Measurements from ENCODE around the gene MYPN. TPM values are rescaled to one million over a fixed set of nuclear protein-coding genes. Genes with fewer than 3 reads are reported as not detected.

MYPN gene
- total and polyA plus RNA-seq, 5 donors, result 27.2 to 134 (median 83.4) TPM

DNA sequence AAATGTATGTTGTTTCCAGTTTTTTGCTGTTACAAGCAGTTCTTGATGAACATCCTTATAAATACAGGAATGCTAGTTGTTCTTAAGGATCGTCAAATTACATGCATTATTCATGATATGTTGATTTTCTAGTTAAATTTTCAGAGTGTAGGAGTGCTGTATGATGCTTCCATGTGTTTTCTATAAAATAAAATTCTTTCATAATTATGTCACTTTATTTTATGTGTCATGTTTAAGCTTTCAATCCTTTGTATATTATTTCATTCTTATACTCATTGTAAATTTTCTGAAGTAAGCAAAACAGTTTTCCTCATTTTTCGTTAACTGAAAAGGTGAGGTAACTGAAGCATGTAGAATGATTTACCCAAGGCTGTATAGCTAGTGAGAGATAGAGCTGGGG is 16.8 kb upstream of the MYPN start:
- intact Hi-C loops (cut with DNase I), result no loop called here
- no peaks in the 10 kb centered on the region for H3K4me1 ChIP-seq (ENCODE audit: control insufficient read depth, insufficient read depth, low read length)
- H3K4me3 ChIP-seq (ENCODE audit: low read length), result no peak overlapping the region
- no peaks in the 10 kb centered on the region for H3K27me3 ChIP-seq (ENCODE audit: control insufficient read depth, insufficient read depth)
- 91% methylated on average over 2 of the region's 2 CpGs for WGBS
- ATAC-seq (no peak), DNase-seq (no peak)
- H3K9me3 ChIP-seq (ENCODE audit: control insufficient read depth, low read length), result no peaks in the 10 kb centered on the region
- no peak overlapping the region for H3K27ac ChIP-seq (ENCODE audit: low read length)

DNA sequence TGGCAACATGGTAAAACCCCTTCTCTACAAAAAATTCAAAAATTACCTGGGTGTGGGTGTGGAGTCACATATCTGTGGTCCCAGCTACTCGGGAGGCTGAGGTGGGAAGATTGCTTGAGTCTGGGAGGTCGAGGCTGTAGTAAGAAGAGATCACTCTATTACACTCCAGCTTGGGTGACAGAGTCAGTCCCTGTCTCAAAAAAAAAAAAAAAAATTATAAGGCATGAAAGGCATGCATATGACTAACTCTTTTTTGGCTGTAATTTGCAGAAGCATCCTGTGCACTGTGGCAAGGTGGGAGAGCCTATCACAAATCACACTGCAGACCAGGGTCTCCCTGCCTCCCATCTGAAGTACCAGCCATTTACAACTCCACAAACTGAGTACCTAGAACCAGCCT is 14.1 kb upstream of the MYPN start:
- intact Hi-C loops (cut with DNase I), result no loop called here
- ATAC-seq (peak in 1 of 2 donors; percentile 31), DNase-seq (no peak)
- no peaks in the 10 kb centered on the region for H3K27me3 ChIP-seq (ENCODE audit: control insufficient read depth, insufficient read depth)
- H3K4me3 ChIP-seq (ENCODE audit: low read length), result no peak overlapping the region
- 74% methylated on average over 2 of the region's 2 CpGs for WGBS
- H3K27ac ChIP-seq (ENCODE audit: low read length), result no peak overlapping the region
- H3K9me3 ChIP-seq (ENCODE audit: control insufficient read depth, low read length), result no peaks in the 10 kb centered on the region
- H3K4me1 ChIP-seq (ENCODE audit: control insufficient read depth, insufficient read depth, low read length), result no peaks in the 10 kb centered on the region

DNA sequence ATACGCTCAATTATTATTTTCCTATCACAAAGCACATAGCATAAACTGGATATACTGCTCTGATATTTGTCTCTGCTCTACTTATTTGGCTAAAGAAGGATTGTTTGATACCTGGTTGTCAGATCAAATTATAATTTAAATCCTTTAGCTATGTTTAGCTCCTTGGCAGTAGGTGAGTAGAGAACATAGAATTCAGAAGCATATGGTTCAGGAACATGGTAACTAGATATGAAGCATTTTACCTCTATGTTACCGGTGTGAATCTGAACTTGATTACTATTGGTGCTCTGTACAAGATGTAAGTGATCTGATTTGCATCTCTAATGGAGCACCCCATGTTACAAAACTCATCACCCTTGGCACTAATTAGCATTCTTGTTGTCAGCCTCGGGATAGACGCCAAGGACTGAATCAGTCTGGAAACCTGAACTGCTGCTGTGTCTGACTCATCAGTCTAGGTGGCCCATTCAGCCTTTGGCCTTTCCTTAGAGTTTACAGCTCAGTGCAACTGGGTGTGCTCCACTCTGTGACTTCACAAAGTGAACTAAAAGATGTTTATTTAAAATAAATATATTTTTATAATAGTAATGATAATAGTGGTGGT is 12.3 kb upstream of the MYPN start:
- WGBS, result 51% methylated on average over 4 of the region's 4 CpGs
- no peaks in the 10 kb centered on the region for H3K9me3 ChIP-seq (ENCODE audit: control insufficient read depth, low read length)
- DNase-seq (peak in 1 of 3 donors; percentile 18), ATAC-seq (peak; percentile 77 to 83)
- no peak overlapping the region for H3K27ac ChIP-seq (ENCODE audit: low read length)
- H3K4me3 ChIP-seq (ENCODE audit: low read length), result no peak overlapping the region
- no peaks in the 10 kb centered on the region for H3K27me3 ChIP-seq (ENCODE audit: control insufficient read depth, insufficient read depth)
- intact Hi-C loops (cut with DNase I), result no loop called here
- no peaks in the 10 kb centered on the region for H3K4me1 ChIP-seq (ENCODE audit: control insufficient read depth, insufficient read depth, low read length)

DNA sequence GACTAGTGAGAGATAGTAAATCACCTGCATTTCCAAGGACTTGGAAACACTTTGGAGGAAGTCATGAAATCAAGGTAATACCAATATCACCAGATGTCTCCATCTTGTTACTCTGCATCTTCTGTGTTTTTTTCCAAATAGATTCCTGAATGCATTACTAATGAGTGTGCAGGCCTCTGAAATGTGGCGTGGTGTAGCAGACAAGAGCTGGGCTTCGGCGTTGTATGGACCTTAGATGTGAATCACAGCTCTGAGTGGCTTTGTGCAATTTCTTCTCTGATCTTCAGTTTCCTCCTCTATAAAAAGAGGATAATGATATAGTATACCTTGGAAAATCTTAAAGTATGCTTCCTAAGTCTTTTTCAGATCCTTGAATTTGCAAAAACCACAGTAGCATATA is 9.6 kb upstream of the MYPN start:
- no peaks in the 10 kb centered on the region for H3K4me1 ChIP-seq (ENCODE audit: control insufficient read depth, insufficient read depth, low read length)
- no peaks in the 10 kb centered on the region for H3K27me3 ChIP-seq (ENCODE audit: control insufficient read depth, insufficient read depth)
- intact Hi-C loops (cut with DNase I), result no loop called here
- WGBS, result 94% methylated on average over 3 of the region's 3 CpGs
- H3K27ac ChIP-seq (ENCODE audit: low read length), result no peak overlapping the region
- ATAC-seq (no peak), DNase-seq (no peak)
- H3K9me3 ChIP-seq (ENCODE audit: control insufficient read depth, low read length), result no peaks in the 10 kb centered on the region
- H3K4me3 ChIP-seq (ENCODE audit: low read length), result no peak overlapping the region

DNA sequence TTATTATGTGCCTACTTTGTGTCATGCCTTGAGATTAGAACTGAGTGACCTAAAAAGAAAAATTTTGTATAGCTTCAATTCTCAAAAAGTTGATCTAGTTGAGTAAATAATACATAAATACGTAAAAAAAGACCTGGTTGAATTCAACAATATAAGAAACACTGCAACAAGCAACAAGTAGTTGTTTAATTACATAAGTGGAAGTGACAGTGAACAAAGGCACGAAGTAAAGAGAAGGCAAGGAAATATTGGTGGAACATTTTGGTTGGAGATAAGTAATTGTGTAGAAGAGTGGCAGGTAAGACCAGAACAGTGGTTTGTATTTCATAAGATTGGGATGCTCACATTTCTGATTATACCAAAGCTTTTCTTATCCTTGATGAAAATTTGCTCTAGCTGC is 8.2 kb upstream of the MYPN start:
- no peak for DNase-seq
- WGBS, result 89% methylated on average over 2 of the region's 2 CpGs
- Histone ChIP-seq H3K9me3 (ENCODE audit: control insufficient read depth, low read length) (no peaks in the 10 kb centered on the region), H3K4me1 (ENCODE audit: control insufficient read depth, insufficient read depth, low read length) (no peaks in the 10 kb centered on the region), H3K27me3 (ENCODE audit: control insufficient read depth, insufficient read depth) (no peaks in the 10 kb centered on the region), H3K27ac (ENCODE audit: low read length) (no peak overlapping the region), H3K4me3 (ENCODE audit: low read length) (no peak overlapping the region)
- intact Hi-C loops (cut with DNase I), result no loop called here
- no peak for ATAC-seq

DNA sequence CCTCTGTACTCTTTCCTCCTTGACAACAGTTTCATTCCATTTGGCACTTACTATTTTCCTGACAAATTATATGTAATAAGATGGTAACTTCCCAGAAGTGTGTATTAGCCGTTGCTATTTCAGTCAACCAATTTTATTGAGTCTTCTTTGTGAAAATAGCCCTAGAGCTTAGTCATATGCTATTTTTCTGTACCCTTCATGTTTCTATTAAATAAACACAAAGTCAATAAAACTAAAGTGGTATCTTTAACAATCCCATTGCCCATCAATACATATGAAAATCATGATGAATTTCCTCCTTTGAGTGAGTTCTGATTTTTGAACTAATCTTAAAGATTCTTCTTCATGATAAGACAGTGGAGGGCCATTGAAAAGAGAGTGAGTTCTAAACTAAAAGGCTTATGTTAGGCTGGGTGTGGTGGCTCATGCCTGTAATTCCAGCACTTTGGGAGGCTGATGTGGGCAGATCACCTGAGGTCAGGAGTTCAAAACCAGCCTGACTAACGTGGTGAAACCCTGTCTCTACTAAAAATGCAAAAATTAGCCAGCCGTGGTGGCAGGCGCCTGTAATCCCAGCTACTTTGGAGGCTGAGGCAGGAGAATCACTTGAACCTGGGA is 5.9 kb upstream of the MYPN start:
- H3K27me3 ChIP-seq (ENCODE audit: control insufficient read depth, insufficient read depth), result no peaks in the 10 kb centered on the region
- intact Hi-C loops (cut with DNase I), result no loop called here
- DNase-seq, result no peak
- no peak for ATAC-seq
- H3K4me1 ChIP-seq (ENCODE audit: control insufficient read depth, insufficient read depth, low read length), result no peaks in the 10 kb centered on the region
- no peaks in the 10 kb centered on the region for H3K9me3 ChIP-seq (ENCODE audit: control insufficient read depth, low read length)
- WGBS, result 80% methylated on average over 4 of the region's 4 CpGs
- no peak overlapping the region for H3K27ac ChIP-seq (ENCODE audit: low read length)
- no peak overlapping the region for H3K4me3 ChIP-seq (ENCODE audit: low read length)

DNA sequence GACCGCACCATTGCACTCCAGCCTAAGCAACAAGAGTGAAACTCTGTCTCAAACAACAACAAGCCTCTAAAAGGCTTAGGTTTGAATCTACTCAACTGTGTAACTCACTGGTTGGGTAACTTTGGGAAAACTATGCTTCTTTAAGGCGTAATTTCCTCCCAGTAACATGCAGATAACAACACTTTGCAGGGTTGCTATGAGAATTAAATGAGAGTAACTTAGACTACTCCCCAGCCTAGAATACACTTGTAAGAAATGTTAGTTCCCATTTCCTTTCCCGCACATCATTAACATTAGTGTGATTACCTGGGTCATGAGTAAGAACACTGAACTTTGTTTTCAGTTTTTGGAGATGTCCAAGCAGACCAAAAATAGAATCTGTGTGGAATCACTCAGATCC is 5.4 kb upstream of the MYPN start:
- no peaks in the 10 kb centered on the region for H3K9me3 ChIP-seq (ENCODE audit: control insufficient read depth, low read length)
- 93% methylated on average over 3 of the region's 3 CpGs for WGBS
- no peaks in the 10 kb centered on the region for H3K27me3 ChIP-seq (ENCODE audit: control insufficient read depth, insufficient read depth)
- no peaks in the 10 kb centered on the region for H3K4me1 ChIP-seq (ENCODE audit: control insufficient read depth, insufficient read depth, low read length)
- no peak overlapping the region for H3K4me3 ChIP-seq (ENCODE audit: low read length)
- no peak for DNase-seq
- intact Hi-C loops (cut with DNase I), result no loop called here
- no peak overlapping the region for H3K27ac ChIP-seq (ENCODE audit: low read length)
- no peak for ATAC-seq

DNA sequence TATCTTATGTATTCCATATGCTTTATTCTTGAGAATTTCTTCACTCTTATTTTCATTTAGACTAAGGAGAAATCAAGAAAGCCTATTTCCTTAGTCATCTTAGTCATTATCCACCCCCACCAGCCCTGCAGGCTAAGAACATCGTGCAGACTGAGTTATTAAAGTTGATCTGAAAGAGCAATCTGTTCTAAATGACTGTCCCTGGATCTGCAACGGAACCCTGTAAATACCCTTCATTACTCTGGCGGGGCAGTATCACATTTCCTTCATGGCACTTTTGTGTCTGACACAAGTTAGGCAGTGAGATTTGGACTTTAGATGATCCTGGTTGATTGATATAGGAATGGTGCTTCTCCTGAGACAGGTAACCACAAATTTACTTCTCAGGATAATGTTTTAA is 3.5 kb upstream of the MYPN start:
- DNase-seq (no peak), ATAC-seq (no peak)
- Histone ChIP-seq H3K27me3 (ENCODE audit: control insufficient read depth, insufficient read depth) (no peaks in the 10 kb centered on the region), H3K4me3 (ENCODE audit: low read length) (no peak overlapping the region), H3K9me3 (ENCODE audit: control insufficient read depth, low read length) (no peaks in the 10 kb centered on the region), H3K4me1 (ENCODE audit: control insufficient read depth, insufficient read depth, low read length) (no peaks in the 10 kb centered on the region), H3K27ac (ENCODE audit: low read length) (no peak overlapping the region)
- intact Hi-C loops (cut with DNase I), result no loop called here
- 60% methylated on average over 3 of the region's 3 CpGs for whole genome bisulfite sequencing

DNA sequence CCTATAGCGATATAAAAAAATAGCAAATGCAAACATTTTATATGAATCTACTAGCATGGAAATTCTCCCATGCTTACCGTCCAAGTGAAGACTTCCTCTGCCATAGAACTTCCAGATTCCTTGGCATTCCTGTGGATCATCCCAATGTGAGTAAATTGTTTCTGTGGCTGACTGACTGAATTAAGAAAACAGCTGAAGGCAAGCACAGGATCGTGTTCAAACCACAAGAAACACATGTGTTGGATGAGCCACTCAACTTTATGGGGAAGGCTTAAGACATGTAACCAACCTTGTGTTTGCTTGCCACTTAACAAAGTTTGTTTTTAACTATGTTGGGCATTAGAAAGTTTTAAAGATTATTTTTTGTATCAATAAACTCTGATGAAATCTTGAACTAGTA is 2.6 kb upstream of the MYPN start:
- Histone ChIP-seq H3K9me3 (ENCODE audit: control insufficient read depth, low read length) (no peaks in the 10 kb centered on the region), H3K27ac (ENCODE audit: low read length) (no peak overlapping the region), H3K4me3 (ENCODE audit: low read length) (no peak overlapping the region), H3K4me1 (ENCODE audit: control insufficient read depth, insufficient read depth, low read length) (no peaks in the 10 kb centered on the region), H3K27me3 (ENCODE audit: control insufficient read depth, insufficient read depth) (no peaks in the 10 kb centered on the region)
- no peak for ATAC-seq
- WGBS, result 83% methylated on average over 3 of the region's 3 CpGs
- DNase-seq, result no peak
- intact Hi-C loops (cut with DNase I), result no loop called here

DNA sequence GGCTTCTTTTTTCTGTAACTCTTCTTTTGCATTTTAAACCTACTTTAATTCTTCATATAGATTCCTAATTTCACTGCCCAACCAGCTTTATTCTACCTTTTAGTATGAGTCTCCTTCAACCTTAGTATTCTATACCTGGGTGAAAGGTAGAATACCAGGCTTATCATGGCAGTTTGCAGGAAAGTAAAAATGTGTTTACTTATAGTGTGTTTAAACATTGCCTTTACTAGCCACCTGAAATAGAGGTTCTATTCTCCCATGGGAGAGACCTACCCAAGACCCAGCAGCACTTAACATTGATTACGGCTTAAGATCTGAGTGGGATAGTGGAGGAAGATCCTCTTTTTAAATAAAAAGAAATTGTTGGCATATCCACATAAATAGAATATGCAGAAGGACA is 1.6 kb upstream of the MYPN start:
- ATAC-seq, result no peak
- intact Hi-C loops (cut with DNase I), result no loop called here
- Histone ChIP-seq H3K4me3 (ENCODE audit: low read length) (no peak overlapping the region), H3K27ac (ENCODE audit: low read length) (no peak overlapping the region), H3K27me3 (ENCODE audit: control insufficient read depth, insufficient read depth) (no peaks in the 10 kb centered on the region), H3K4me1 (ENCODE audit: control insufficient read depth, insufficient read depth, low read length) (no peaks in the 10 kb centered on the region), H3K9me3 (ENCODE audit: control insufficient read depth, low read length) (no peaks in the 10 kb centered on the region)
- 94% methylated on average over 1 of the region's 1 CpG for WGBS
- DNase-seq, result no peak

DNA sequence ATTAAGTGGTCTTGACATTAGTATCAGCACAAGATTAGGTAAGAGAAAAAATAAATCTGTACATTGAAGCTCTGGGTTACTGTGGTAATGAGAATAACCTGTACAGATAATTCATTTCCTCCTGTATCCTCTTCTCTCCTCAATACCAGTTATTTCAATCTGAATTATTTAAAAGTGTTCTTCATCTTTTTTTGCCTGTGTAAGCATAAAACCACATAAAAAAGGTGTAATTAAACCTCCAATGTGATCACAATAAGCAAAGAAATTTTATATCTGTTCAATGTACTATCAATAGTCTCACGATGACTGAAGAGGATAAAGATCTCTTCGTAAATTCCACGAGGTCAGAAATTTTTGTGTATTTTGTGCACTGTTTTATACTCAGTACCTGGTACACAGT is 1.2 kb upstream of the MYPN start:
- H3K27ac ChIP-seq (ENCODE audit: low read length), result no peak overlapping the region
- no peaks in the 10 kb centered on the region for H3K4me1 ChIP-seq (ENCODE audit: control insufficient read depth, insufficient read depth, low read length)
- no peaks in the 10 kb centered on the region for H3K9me3 ChIP-seq (ENCODE audit: control insufficient read depth, low read length)
- ATAC-seq, result no peak
- WGBS, result 85% methylated on average over 3 of the region's 3 CpGs
- DNase-seq, result no peak
- intact Hi-C loops (cut with DNase I), result no loop called here
- H3K27me3 ChIP-seq (ENCODE audit: control insufficient read depth, insufficient read depth), result no peaks in the 10 kb centered on the region
- H3K4me3 ChIP-seq (ENCODE audit: low read length), result no peak overlapping the region

DNA sequence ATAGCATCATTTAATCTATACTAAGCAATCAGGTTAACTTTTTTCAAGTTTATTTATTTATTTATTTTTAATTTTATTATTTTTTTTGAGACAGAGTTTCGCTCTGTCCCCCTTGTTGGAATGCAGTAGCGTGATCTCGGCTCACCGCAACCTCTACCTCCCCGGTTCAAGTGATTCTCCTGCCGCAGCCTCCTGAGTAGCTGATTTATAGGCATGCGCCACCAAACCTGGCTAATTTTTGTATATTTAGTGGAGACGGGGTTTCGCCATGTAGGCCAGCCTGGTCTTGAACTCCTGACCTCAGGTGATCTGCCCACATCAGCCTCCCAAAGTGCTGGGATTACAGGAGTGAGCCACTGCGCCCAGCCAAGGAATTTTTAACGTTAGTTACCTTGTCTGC is 635 bp upstream of the MYPN start:
- H3K4me1 ChIP-seq (ENCODE audit: control insufficient read depth, insufficient read depth, low read length), result no peaks in the 10 kb centered on the region
- intact Hi-C loops (cut with DNase I), result no loop called here
- ATAC-seq, result no peak
- 90% methylated on average over 11 of the region's 11 CpGs for WGBS
- no peak overlapping the region for H3K4me3 ChIP-seq (ENCODE audit: low read length)
- no peak for DNase-seq
- no peaks in the 10 kb centered on the region for H3K27me3 ChIP-seq (ENCODE audit: control insufficient read depth, insufficient read depth)
- H3K9me3 ChIP-seq (ENCODE audit: control insufficient read depth, low read length), result no peaks in the 10 kb centered on the region
- peak overlapping the region; percentile 78 for H3K27ac ChIP-seq (ENCODE audit: low read length)
